CD4-positive, alpha-beta T cell treated with Interleukin-17A for 4 hours (primary cell): ENCODE data around the gene TEX50.
"Not testable (repeated sequence)": the region's sequence is repeated elsewhere in the genome, so short reads cannot be mapped to it uniquely, and the experiment has no call there.

Experiments used
- DNase-seq: peaks from one replicate; pipeline ENCODE4 v3.0.0-alpha.2; 2020; ENCODE audit warnings: mixed read lengths

Gene TEX50

GRCh38 chr1:173663159-173663558 is 28.0 kb downstream of the TEX50 start:
- DNase-seq = no peak

DNA sequence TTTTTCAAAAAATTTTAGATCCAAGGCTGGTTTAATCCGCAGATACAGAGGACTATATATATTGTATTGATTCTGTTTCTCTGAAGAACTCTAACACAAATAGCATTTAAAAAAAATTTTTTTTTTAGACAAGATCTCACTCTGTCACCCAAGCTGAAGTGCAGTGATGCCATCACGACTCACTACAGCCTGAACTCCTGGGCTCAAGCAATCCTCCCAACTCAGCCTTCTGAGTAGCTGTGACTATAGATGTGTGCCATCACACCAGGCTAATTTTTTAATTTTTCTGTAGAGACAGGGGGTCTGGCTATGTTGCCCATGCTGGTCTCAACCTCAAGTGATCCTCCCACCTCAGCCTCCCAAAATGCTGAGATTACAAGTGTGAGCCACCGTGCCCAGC is 31.5 kb downstream of the TEX50 start:
- no peak for DNase-seq

DNA sequence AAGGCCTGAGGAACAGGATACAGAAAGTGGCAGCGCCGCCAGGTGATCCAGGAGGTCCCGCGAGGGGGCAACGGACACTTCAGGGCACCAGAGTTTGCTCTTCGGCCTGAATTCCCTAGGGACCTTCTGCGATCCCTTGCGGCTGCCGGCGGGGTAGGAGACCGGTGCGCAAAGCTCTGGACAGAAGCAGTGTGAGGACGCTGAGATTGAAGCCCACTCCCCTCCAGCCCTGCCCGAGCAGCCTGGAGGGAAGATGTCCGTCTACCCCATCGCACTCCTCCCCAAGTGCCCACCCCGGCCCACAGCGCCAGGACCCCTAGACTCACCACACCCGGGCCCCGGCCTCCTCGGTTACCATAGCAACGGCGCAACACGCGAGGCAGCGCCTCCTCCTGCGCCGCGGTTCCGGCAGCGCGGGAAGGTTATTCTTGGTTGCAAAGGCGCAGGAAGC is 34.4 kb downstream of the TEX50 start, which contains the start of gene ANKRD45:
Gene ANKRD45, minus strand, starts transcription at position 361 of the 451 bp plus-strand sequence. CDS start 10,433 bp downstream, outside the sequence.
- DNase-seq = no peak

GRCh38 chr1:173674496-173674895 is 39.4 kb downstream of the TEX50 start:
- not testable (repeated sequence) for DNase-seq

DNA sequence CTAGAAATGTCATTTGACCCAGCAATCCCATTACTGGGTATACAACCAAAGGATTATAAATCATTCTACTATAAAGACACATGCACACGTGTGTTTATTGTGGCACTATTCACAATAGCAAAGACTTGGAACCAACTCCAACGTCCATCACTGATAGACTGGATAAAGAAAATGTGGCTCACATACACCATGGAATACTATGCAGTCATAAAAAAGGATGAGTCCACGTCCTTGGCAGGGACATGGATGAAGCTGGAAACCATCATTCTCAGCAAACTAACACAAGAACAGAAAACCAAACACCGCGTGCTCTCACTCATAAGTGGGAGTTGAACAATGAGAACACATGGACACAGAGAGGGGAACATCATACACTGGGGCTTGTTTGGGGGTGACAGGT is 45.0 kb downstream of the TEX50 start:
- DNase-seq = not testable (repeated sequence)

- no peak for DNase-seq
Measured at GRCh38 chr1:173682184-173682583, 47.0 kb downstream of the TEX50 start.

DNA sequence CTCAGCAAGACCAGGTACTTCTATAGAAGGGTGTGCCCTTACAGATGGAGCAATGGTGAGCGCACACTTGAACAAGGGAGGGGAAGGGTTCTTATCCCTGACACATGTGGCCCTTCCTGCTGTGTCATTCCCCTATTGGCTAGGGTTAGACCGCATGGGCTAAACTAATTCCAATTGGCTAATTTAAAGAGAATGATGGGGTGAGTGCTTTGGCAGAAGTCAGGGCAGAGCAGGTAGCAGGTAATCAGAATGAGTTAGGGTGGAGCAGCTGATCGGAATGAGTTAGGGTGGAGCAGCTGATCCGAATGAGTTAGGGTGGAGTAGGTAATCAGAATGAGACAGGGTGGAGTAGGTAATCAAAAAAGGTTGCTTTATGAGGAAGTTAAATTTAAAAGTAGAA is 48.7 kb downstream of the TEX50 start:
- DNase-seq = not testable (repeated sequence)

DNA sequence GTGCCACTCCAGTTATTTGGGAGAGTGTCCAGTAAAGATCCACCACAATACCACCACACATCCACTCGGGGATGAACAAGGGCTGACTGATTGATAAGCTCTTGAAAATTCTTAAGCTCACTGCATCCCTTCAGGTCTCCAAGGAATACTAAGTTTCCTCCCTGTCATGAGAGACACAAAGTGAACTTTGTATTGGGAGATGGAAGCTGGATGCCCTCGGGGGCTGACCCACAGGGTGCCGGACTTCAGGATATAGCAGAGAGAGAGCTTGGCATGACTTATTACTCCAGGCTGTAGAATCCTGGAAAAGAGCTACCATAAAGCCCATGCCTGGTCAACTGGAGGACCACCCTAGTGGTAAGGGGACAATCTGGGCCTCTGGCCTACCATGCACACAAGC is 50.0 kb downstream of the TEX50 start:
- not testable (repeated sequence) for DNase-seq
